Measurements from ENCODE around the gene FOXP4. TPM values are rescaled to one million over a fixed set of nuclear protein-coding genes. Genes with fewer than 3 reads are reported as not detected.
A peak's percentile ranks its signal among the peaks of the same experiment; 100 is the strongest.

The FOXP4 gene
- polyA plus RNA-seq, 2 of the 4 experiments (the other 2 are of a cell fraction) = 2.6 to 14.2 TPM

DNA sequence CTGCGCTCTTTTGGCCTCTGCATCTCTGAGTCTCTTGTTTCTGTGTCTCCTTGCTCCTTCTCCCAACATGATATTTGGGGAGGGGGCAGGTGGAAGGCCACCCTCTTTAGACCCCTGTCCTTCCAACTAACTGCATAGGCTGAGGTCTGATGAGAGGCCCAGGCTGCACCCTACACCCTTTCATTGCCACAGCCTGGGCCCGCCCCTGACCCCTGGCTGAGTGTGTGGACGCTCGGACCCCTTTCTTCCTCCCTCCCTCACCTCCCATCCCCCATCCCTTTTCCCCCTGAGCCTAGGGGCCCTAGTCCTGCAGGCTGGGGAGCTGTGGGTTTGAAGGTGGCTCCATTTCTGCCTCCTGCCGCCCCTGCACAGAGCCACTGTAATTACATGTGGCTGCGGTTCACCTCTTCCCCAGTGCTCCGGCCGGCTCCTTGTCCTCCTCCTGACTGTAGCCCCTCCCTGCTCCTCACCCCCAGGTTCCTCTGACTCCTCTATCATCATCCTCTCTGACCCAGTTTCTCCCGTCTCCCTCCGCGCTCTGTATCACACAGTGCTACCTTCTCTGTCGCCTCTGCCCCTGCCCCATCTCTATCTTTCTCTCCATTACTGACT lies 98.9 kb downstream of the FOXP4 start:
- FAIRE-seq (no peak), ATAC-seq (no peak), DNase-seq (ENCODE audit: low read depth in 1 of 2, low spot score in 1 of 2) (no peak)
- no peak overlapping the region for H3K4me2 ChIP-seq
- TF ChIP-seq, protein P1, sequence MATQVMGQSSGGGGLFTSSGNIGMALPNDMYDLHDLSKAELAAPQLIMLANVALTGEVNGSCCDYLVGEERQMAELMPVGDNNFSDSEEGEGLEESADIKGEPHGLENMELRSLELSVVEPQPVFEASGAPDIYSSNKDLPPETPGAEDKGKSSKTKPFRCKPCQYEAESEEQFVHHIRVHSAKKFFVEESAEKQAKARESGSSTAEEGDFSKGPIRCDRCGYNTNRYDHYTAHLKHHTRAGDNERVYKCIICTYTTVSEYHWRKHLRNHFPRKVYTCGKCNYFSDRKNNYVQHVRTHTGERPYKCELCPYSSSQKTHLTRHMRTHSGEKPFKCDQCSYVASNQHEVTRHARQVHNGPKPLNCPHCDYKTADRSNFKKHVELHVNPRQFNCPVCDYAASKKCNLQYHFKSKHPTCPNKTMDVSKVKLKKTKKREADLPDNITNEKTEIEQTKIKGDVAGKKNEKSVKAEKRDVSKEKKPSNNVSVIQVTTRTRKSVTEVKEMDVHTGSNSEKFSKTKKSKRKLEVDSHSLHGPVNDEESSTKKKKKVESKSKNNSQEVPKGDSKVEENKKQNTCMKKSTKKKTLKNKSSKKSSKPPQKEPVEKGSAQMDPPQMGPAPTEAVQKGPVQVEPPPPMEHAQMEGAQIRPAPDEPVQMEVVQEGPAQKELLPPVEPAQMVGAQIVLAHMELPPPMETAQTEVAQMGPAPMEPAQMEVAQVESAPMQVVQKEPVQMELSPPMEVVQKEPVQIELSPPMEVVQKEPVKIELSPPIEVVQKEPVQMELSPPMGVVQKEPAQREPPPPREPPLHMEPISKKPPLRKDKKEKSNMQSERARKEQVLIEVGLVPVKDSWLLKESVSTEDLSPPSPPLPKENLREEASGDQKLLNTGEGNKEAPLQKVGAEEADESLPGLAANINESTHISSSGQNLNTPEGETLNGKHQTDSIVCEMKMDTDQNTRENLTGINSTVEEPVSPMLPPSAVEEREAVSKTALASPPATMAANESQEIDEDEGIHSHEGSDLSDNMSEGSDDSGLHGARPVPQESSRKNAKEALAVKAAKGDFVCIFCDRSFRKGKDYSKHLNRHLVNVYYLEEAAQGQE (IDR thresholded peaks at IDR 0.05) = no peak
- TF ChIP-seq JUN (IDR thresholded peaks at IDR 0.05) (no peak), PHF8 (IDR thresholded peaks at IDR 0.05; ENCODE audit: borderline replicate concordance, low read depth) (no peak), CBX2 (IDR thresholded peaks at IDR 0.05; ENCODE audit: borderline replicate concordance, low read depth) (no peak), TFCP2L1 (CRISPR knock-in tag; IDR thresholded peaks at IDR 0.05) (no peak), MAFK (IDR thresholded peaks at IDR 0.05; ENCODE audit: partially characterized antibody) (no peak), RAD21 (conservative IDR thresholded peaks at IDR 0.05 in 1 of 2, IDR thresholded peaks at IDR 0.05 in 1 of 2) (no peak), RFX5 (IDR thresholded peaks at IDR 0.05) (no peak), CEBPB (IDR thresholded peaks at IDR 0.05) (no peak), CHD2 (IDR thresholded peaks at IDR 0.05; ENCODE audit: low read length, partially characterized antibody) (no peak), MYC (IDR thresholded peaks at IDR 0.05; ENCODE audit: borderline replicate concordance, low read length) (no peak)
- TF ChIP-seq, protein P2, sequence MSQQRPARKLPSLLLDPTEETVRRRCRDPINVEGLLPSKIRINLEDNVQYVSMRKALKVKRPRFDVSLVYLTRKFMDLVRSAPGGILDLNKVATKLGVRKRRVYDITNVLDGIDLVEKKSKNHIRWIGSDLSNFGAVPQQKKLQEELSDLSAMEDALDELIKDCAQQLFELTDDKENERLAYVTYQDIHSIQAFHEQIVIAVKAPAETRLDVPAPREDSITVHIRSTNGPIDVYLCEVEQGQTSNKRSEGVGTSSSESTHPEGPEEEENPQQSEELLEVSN (IDR thresholded peaks at IDR 0.05; ENCODE audit: borderline replicate concordance, low read depth) = no peak
- TF ChIP-seq, protein P3, sequence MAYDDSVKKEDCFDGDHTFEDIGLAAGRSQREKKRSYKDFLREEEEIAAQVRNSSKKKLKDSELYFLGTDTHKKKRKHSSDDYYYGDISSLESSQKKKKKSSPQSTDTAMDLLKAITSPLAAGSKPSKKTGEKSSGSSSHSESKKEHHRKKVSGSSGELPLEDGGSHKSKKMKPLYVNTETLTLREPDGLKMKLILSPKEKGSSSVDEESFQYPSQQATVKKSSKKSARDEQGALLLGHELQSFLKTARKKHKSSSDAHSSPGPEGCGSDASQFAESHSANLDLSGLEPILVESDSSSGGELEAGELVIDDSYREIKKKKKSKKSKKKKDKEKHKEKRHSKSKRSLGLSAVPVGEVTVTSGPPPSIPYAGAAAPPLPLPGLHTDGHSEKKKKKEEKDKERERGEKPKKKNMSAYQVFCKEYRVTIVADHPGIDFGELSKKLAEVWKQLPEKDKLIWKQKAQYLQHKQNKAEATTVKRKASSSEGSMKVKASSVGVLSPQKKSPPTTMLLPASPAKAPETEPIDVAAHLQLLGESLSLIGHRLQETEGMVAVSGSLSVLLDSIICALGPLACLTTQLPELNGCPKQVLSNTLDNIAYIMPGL (CRISPR knock-in tag; IDR thresholded peaks at IDR 0.05; ENCODE audit: borderline replicate concordance) = no peak
- TF ChIP-seq, protein P4, sequence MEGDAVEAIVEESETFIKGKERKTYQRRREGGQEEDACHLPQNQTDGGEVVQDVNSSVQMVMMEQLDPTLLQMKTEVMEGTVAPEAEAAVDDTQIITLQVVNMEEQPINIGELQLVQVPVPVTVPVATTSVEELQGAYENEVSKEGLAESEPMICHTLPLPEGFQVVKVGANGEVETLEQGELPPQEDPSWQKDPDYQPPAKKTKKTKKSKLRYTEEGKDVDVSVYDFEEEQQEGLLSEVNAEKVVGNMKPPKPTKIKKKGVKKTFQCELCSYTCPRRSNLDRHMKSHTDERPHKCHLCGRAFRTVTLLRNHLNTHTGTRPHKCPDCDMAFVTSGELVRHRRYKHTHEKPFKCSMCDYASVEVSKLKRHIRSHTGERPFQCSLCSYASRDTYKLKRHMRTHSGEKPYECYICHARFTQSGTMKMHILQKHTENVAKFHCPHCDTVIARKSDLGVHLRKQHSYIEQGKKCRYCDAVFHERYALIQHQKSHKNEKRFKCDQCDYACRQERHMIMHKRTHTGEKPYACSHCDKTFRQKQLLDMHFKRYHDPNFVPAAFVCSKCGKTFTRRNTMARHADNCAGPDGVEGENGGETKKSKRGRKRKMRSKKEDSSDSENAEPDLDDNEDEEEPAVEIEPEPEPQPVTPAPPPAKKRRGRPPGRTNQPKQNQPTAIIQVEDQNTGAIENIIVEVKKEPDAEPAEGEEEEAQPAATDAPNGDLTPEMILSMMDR (IDR thresholded peaks at IDR 0.05) = no peak
- 80% methylated on average over 12 of the region's 12 CpGs for WGBS (ENCODE audit: missing lambda C conversion rate)
- no peak overlapping the region for H3K27ac ChIP-seq
- no peaks in the 10 kb centered on the region; the same call in 2 of the 3 replicates for H3K4me1 ChIP-seq
- no peaks in the 10 kb centered on the region for H3K9me3 ChIP-seq
- ChIA-PET CTCF (no interaction called here), POLR2A (no interaction called here)
- no peak overlapping the region for H3K4me3 ChIP-seq

DNA sequence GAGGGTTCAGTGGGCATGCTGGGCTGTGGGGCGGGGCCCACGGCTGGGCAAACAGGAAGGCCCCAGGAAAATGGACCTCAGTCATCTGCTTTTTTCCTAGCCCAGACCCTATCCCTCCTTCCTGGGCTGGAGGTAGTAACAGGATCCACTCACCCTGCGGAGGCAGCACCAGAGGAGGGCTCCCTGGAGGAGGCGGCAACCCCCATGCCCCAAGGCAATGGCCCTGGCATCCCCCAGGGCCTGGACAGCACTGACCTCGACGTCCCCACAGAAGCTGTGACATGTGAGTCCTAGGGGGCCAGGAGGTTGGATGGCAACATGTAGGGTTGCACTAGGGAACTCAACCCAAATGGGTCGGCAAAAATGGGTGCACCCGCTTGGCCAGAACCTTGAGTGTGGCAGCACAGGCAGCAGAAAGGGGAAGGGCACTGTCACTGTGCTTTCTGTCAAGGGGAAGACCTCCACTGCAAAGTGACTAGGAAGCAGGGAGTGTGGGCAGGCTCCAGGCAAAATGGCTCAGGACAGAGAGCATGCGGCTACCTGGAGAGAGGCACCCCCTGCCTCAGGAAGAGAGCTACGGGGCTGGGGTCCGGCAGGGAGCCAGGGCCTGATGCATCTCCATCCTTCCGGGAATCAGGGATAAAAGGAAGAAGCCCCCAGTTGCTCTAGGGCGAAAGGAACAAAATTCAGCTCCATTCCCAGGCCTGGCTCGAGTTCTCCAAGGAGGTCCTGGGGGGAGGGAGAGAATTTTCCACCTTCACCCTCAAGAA lies 100.0 kb downstream of the FOXP4 start:
- peak; percentile 29 for TF ChIP-seq ZFP36 (IDR thresholded peaks at IDR 0.05; ENCODE audit: borderline replicate concordance, partially characterized antibody)
- no peak for TF ChIP-seq HOXB5 (CRISPR knock-in tag; IDR thresholded peaks at IDR 0.05)
- Histone ChIP-seq H3K4me2 (no peak overlapping the region), H3K4me1 (no peaks in the 10 kb centered on the region; the same call in 2 of the 3 replicates), H3K27ac (no peak overlapping the region), H3K9me3 (no peaks in the 10 kb centered on the region), H3K4me3 (no peak overlapping the region)
- 84% methylated on average over 12 of the region's 14 CpGs for WGBS (ENCODE audit: missing lambda C conversion rate)
- ATAC-seq = no peak
- FAIRE-seq = no peak
- ChIA-PET CTCF (interaction anchor here (2.0 kb wide), 1 partner anchor 37 kb away, joined by 7 read pairs; no protein-coding TSS in a partner anchor), POLR2A (no interaction called here)
- no peak for DNase-seq (ENCODE audit: low read depth in 1 of 2, low spot score in 1 of 2)

Data from A549 (cell line).